Adrenal gland (tissue), 12 donors: ENCODE measurements around the gene OPRL1. TPM values are rescaled to one million over a fixed set of nuclear protein-coding genes. Genes with fewer than 3 reads are reported as not detected.

ENCODE experiments used
- DNase-seq, 7 donors: peaks; one replicate each; pipeline ENCODE4 v3.0.0-alpha.2; 2019 to 2020
- H3K27ac ChIP-seq, 5 donors: fragments of 200-600 bp; sonication (generic) in 4 of 5; 1 replicate in 3 of 5; 2 replicates in 2 of 5; pipeline versions ENCODE4 v1.5.1 to v1.8.0; 2016 to 2020; ENCODE audit warnings: mild to moderate bottlenecking in 1 of 5
- H3K27me3 ChIP-seq: fragments of 200-600 bp; 2 replicates; pipeline ENCODE4 v1.8.0; 2021
- H3K36me3 ChIP-seq, 2 donors: fragments of 200-600 bp; replicated peaks in 1 of 2; 1 replicate in 1 of 2; 2 replicates in 1 of 2; pipeline versions ENCODE4 v1.5.1 to v1.8.0; 2018 to 2022
- H3K4me1 ChIP-seq, 2 donors: fragments of 200-600 bp; replicated peaks in 1 of 2; 1 replicate in 1 of 2; 2 replicates in 1 of 2; pipeline versions ENCODE4 v1.5.1 to v1.8.0; 2018 to 2021
- H3K4me3 ChIP-seq, 4 donors: fragments of 200-600 bp; sonication (generic) in 3 of 4; one replicate each; pipeline ENCODE4 v1.5.1; 2016 to 2018
- H3K9me3 ChIP-seq, 3 donors: fragments of 200-600 bp; sonication (generic) in 1 of 3; replicated peaks in 1 of 3; 1 replicate in 2 of 3; 2 replicates in 1 of 3; pipeline versions ENCODE4 v1.5.1 to v1.8.0; 2016 to 2021
- POLR2A ChIP-seq, 2 donors: fragments of 450-650 bp; IDR thresholded peaks; one replicate each; pipeline ENCODE4 v1.6.1; 2017; ENCODE audit warnings: antibody characterized with exemption in 2 of 2, mild to moderate bottlenecking in 2 of 2, moderate library complexity in 1 of 2
- WGBS, 4 donors: extraction: QIAGEN DNeasy Blood & Tissue Kit in 2 of 4; methylation state at CpG; one replicate each; pipeline versions ENCODE4 v1.1.5 to v1.1.7; 2013 to 2017; 5-methylcytosine and 5-hydroxymethylcytosine counted together
- intact Hi-C, 2 donors: fragments of 100-400 bp; cut with DNase I; formaldehyde crosslinking; loops; one replicate each; pipeline versions ENCODE4 v1.14.1 to v1.15.0; 2022 to 2023
- polyA plus RNA-seq, 3 donors: library from polyadenylated mRNA; stranded (reverse); fragments of 200-250 nt in 2 of 3; fragments of 350-450 nt in 1 of 3; fragmentation: Illumina TruSeq in 1 of 3; extraction: RNeasy Lipid Tissue Mini Kit (QIAGEN cat#74804) in 1 of 3; gene quantifications; one replicate each; pipeline ENCODE4 v1.2.3, GENCODE V29; 2013 to 2014
- total RNA-seq, 9 donors: library from RNA; depleted of rRNA in 4 of 9; stranded (reverse); fragments of >200 nt in 4 of 9; fragments of 120-200 nt in 1 of 9; fragmentation: NEBNext Ultra II Directional in 1 of 9; extraction: Animal tissue kit (Norgen Biotek cat#: 25700) in 1 of 9; gene quantifications; one replicate each; pipeline versions ENCODE4 v1.1.0 to v1.2.4, GENCODE V29; 2013 to 2023
- TF ChIP-seq, protein P1 (sequence below), 6 experiments: fragments of 450-650 bp in 4 of 6; fragments of 200-600 bp in 2 of 6; sonication (generic) in 1 of 6; IDR thresholded peaks; 1 replicate in 5 of 6; 2 replicates in 1 of 6; pipeline versions ENCODE4 v1.5.1 to v1.8.0; 2016 to 2021; ENCODE audit warnings: antibody characterized with exemption in 6 of 6, mild to moderate bottlenecking in 2 of 6, moderate library complexity in 1 of 6
- donor health status: healthy with polysubstance abuse.
- donor health status: Bipolar disorder and iron deficiency.
- donor health status: DM: yes; HTN: yes; CAD: no.
- donor health status: DM: no; HTN: no; CAD: no.
- donor health status: DM: no; HTN: no; CAD: no.
- donor health status: DM: yes; HTN: yes; CAD: no.

The OPRL1 gene
- total and polyA plus RNA-seq, 12 donors, result 0.24 to 5.7 (median 2.2) TPM

DNA sequence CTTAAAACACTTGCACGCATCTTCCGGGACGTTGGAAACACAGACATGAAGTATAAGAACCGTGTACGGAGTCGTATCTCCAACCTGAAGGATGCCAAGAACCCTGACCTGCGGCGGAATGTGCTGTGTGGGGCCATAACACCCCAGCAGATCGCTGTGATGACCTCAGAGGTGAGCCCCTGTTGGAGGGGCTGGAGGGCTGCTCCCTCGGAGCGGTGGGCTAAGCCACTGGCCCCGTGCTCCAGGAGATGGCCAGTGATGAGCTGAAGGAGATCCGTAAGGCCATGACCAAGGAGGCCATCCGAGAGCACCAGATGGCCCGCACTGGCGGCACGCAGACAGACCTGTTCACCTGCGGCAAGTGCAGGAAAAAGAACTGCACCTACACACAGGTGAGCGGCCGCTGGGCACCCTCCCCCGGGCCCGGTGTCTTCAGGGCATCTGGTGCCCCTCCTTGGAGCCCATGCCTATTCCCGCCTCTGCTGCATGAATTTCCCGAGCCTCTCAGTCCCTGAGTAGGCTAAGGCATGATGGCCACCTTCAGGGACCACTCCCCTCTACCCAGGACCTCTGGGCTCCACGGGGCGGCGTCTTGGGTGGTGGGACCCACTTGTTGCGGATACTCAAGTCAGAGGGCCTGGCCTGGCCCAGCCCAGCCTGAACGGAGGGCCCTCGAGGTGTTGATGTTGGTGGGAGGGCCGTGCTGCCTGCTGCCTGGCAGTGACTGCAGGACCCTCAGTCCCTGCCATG, 9.5 kb upstream of the OPRL1 start:
- no peak for DNase-seq
- intact Hi-C loops, result no loop called here
- TF ChIP-seq, protein P1, sequence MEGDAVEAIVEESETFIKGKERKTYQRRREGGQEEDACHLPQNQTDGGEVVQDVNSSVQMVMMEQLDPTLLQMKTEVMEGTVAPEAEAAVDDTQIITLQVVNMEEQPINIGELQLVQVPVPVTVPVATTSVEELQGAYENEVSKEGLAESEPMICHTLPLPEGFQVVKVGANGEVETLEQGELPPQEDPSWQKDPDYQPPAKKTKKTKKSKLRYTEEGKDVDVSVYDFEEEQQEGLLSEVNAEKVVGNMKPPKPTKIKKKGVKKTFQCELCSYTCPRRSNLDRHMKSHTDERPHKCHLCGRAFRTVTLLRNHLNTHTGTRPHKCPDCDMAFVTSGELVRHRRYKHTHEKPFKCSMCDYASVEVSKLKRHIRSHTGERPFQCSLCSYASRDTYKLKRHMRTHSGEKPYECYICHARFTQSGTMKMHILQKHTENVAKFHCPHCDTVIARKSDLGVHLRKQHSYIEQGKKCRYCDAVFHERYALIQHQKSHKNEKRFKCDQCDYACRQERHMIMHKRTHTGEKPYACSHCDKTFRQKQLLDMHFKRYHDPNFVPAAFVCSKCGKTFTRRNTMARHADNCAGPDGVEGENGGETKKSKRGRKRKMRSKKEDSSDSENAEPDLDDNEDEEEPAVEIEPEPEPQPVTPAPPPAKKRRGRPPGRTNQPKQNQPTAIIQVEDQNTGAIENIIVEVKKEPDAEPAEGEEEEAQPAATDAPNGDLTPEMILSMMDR (IDR thresholded peaks at IDR 0.05), result no peak
- TF ChIP-seq POLR2A (IDR thresholded peaks at IDR 0.05), result no peak
- Histone ChIP-seq H3K4me1 (no peaks in the 10 kb centered on the region), H3K4me3 (no peak overlapping the region), H3K27ac (no peak overlapping the region), H3K27me3 (no peaks in the 10 kb centered on the region), H3K9me3 (no peaks in the 10 kb centered on the region), H3K36me3 (peaks cover 0 to 16% of the 10 kb centered on the region in 2 donors)
- 91 to 95% (median 93%) methylated on average over 23 to 31 of the region's 31 CpGs for WGBS, 4 donors

DNA sequence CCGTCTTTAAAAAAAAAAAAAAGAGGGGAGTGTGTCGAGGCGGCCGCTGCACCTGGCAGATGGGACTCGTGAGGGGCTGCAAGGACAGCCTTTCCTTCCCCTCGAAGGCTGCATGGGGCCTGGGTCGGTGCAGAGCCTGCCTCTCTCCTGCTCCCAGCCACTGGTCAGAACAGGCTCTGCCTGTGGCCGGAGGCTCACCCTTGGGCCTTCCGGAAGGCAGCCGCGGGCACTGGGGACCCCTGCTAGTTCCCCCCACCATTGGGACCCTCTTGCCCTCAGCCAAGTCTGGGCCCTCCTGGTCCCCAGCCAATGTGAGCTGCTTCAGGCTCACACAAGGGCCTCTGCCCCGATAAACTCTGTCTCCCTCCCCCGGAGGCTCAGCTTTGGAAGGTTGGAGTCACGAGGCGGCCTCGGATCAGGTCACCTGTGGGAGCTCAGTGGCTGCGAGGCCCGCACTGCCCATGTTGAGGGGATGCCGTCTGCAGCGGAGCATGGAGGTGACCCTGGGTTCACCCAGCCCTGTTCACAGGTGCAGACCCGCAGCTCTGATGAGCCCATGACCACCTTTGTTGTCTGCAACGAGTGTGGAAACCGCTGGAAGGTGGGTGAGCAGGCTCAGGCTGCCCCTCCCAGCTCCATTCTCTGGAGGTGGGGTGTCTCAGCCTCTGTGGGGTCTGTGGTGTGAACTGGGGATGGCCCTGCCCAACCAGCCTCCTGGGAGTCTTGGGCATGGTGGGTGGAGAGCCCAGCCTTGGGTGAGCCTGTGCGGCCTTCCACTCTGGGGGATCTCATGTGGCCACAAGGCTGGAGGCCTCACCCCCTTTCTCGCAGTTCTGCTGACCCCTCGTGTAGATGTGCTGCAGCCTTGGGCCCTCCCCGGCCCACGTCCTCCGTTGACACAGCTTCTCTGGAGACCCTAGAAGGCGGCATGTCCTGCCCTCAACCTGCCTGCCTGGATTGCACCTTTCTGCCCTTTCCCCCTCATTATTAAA, 8.2 kb upstream of the OPRL1 start:
- Histone ChIP-seq H3K36me3 (peaks cover 0 to 16% of the 10 kb centered on the region in 2 donors), H3K4me1 (no peaks in the 10 kb centered on the region), H3K4me3 (no peak overlapping the region), H3K27ac (no peak overlapping the region), H3K27me3 (no peaks in the 10 kb centered on the region), H3K9me3 (no peaks in the 10 kb centered on the region)
- intact Hi-C loops, result no loop called here
- TF ChIP-seq POLR2A (IDR thresholded peaks at IDR 0.05), result no peak
- TF ChIP-seq, protein P1 (IDR thresholded peaks at IDR 0.05), result no peak
- DNase-seq, result no peak
- 84 to 93% (median 90%) methylated on average over 20 to 30 of the region's 30 CpGs for WGBS, 4 donors

DNA sequence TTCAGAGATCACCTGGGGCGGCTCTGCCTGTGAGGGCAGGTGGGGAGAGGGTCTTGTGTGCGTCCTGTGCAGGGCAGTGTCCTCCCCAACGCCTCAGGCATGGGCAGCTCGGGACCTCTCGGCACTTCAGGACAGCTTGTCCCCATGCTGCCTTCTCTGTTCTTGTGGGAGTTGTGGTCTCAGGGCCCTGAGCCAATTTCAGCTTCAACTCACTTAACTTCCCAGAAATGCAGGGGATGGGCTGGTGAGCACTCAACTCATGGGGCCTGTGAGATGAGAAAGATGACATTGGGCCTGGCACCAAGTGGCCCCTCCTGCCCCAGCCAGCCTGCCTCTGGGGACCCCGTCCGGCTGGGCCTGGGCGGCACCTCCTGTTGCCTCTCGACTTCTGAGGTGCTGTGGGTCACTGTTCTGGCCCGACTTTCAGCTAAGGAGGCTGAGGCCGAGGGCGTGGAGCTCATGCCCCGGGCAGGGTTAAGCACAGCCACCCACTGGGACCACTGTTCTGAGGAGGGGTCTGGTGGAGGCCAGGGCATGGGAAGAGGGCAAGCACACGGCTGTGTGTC, 7.3 kb upstream of the OPRL1 start:
- peaks cover 0 to 16% of the 10 kb centered on the region in 2 donors for H3K36me3 ChIP-seq
- no peaks in the 10 kb centered on the region for H3K4me1 ChIP-seq
- no peak overlapping the region for H3K27ac ChIP-seq
- H3K4me3 ChIP-seq, result no peak overlapping the region
- no peaks in the 10 kb centered on the region for H3K9me3 ChIP-seq
- H3K27me3 ChIP-seq, result no peaks in the 10 kb centered on the region
- 86 to 93% (median 89%) methylated on average over 3 to 14 of the region's 14 CpGs for WGBS, 4 donors
- no peak for DNase-seq
- TF ChIP-seq, protein P1 (IDR thresholded peaks at IDR 0.05), result no peak
- no peak for TF ChIP-seq POLR2A (IDR thresholded peaks at IDR 0.05)
- intact Hi-C loops, result no loop called here
